Measurements from ENCODE around the gene NUMB. TPM values are rescaled to one million over a fixed set of nuclear protein-coding genes. Genes with fewer than 3 reads are reported as not detected.

NUMB gene
- total and polyA plus RNA-seq, 2 donors (not counting 3 experiments of a cell fraction or from before 2014, with no cell fraction given): 128 to 164 TPM

DNA sequence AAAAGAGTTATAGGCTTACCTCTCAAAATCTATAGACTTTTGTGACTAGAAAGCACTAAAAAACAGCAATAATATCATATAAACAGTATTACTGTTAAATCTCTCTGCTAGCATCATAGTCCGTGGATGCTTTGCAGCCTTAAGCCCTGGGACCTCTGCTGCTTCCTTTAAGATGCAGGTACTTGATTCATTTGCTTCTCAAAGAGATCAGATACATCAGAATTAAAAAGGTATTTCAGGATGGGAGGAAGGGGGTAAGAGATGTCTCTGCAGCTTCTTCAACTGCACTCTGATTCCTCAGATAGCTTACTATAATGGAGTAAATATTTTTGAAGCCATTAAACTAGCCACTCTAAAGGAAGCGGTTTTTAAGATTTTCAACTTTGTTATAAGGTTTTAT is 171.7 kb downstream of the NUMB start:
- POLR2A ChIA-PET: no interaction called here
- no peak overlapping the region for H3K9ac ChIP-seq (replicated peaks; ENCODE audit: extremely low read depth, insufficient read depth, low read length)

More for the DNA sequence above, 171.7 kb downstream of the NUMB start:
- H3K27ac ChIP-seq (ENCODE audit: insufficient read depth, low read depth, low read length): no peak overlapping the region
- dilution Hi-C loops (cut with MboI; ENCODE audit: extremely low pct_ligation_motif_present, low sequenced_read_pairs): loop anchor here (25.0 kb wide), 1 partner anchor 176 kb away; the partner anchor contains the start of gene NUMB
- CTCF ChIA-PET: interaction anchor here (1.6 to 2.6 kb wide), 2 partner anchors 9 to 185 kb away, joined by 9 to 12 read pairs; no protein-coding TSS in a partner anchor
- H3K9me1 ChIP-seq (replicated peaks; ENCODE audit: control insufficient read depth, extremely low read depth, insufficient read depth, low read length): no peaks in the 10 kb centered on the region
- no peaks in the 10 kb centered on the region for H3K9me3 ChIP-seq (replicated peaks; ENCODE audit: control insufficient read depth, insufficient read depth, low read length)
- no peak overlapping the region for H3K4me2 ChIP-seq (ENCODE audit: insufficient read depth, low read length)
- TF ChIP-seq GATA2 (IDR thresholded peaks at IDR 0.05; ENCODE audit: insufficient read depth, insufficient read length, low read depth, low read length): no peak
- no peak for TF ChIP-seq JUN (IDR thresholded peaks at IDR 0.05; ENCODE audit: borderline replicate concordance, insufficient read depth, insufficient read length, low read depth)
- TF ChIP-seq EZH2 (IDR thresholded peaks at IDR 0.05; ENCODE audit: borderline replicate concordance, low read depth, low read length, severe bottlenecking): no peak
- TF ChIP-seq, protein P1, sequence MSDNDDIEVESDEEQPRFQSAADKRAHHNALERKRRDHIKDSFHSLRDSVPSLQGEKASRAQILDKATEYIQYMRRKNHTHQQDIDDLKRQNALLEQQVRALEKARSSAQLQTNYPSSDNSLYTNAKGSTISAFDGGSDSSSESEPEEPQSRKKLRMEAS (IDR thresholded peaks at IDR 0.05; ENCODE audit: insufficient read depth, insufficient read length): no peak
- TF ChIP-seq MYC (IDR thresholded peaks at IDR 0.05; ENCODE audit: low read depth, low read length): no peak
- TF ChIP-seq POLR2A (IDR thresholded peaks at IDR 0.05; ENCODE audit: low read depth, low read length): no peak
- no peak for TF ChIP-seq FOS (IDR thresholded peaks at IDR 0.05; ENCODE audit: borderline replicate concordance, insufficient read depth, low read length)
- TF ChIP-seq, protein P2, sequence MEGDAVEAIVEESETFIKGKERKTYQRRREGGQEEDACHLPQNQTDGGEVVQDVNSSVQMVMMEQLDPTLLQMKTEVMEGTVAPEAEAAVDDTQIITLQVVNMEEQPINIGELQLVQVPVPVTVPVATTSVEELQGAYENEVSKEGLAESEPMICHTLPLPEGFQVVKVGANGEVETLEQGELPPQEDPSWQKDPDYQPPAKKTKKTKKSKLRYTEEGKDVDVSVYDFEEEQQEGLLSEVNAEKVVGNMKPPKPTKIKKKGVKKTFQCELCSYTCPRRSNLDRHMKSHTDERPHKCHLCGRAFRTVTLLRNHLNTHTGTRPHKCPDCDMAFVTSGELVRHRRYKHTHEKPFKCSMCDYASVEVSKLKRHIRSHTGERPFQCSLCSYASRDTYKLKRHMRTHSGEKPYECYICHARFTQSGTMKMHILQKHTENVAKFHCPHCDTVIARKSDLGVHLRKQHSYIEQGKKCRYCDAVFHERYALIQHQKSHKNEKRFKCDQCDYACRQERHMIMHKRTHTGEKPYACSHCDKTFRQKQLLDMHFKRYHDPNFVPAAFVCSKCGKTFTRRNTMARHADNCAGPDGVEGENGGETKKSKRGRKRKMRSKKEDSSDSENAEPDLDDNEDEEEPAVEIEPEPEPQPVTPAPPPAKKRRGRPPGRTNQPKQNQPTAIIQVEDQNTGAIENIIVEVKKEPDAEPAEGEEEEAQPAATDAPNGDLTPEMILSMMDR (IDR thresholded peaks at IDR 0.05; ENCODE audit: extremely low read depth in 1 of 2, insufficient read depth in 1 of 2, low read depth in 1 of 2, low read length in 2 of 2): no peak
- no peak for TF ChIP-seq POLR2AphosphoS5 (IDR thresholded peaks at IDR 0.05; ENCODE audit: insufficient read depth, low read depth, low read length)
- intact Hi-C loops (cut with micrococcal nuclease): no loop called here
- no peaks in the 10 kb centered on the region for H3K79me2 ChIP-seq (ENCODE audit: control insufficient read depth, insufficient read depth, low read length)
- FAIRE-seq (no peak), DNase-seq (ENCODE audit: low read depth, low spot score) (no peak)
- H3K36me3 ChIP-seq (ENCODE audit: control insufficient read depth in 2 of 2, extremely low read depth in 1 of 2, insufficient read depth in 2 of 2, low read length in 2 of 2): peaks cover 9 to 18% of the 10 kb centered on the region in 2 experiments
- no peaks in the 10 kb centered on the region for H3K27me3 ChIP-seq (ENCODE audit: control insufficient read depth in 2 of 2, insufficient read depth in 2 of 2, low read length in 2 of 2)
- no peak overlapping the region for H3K4me3 ChIP-seq (replicated peaks in 1 of 3; ENCODE audit: insufficient read depth in 1 of 3, low read depth in 1 of 3, low read length in 3 of 3)
- H2AFZ ChIP-seq (ENCODE audit: low read depth, low read length): no peak overlapping the region
- no peaks in the 10 kb centered on the region for H3K4me1 ChIP-seq (ENCODE audit: control insufficient read depth, extremely low read depth, insufficient read depth, low read length)
- BruUV-seq (replicated peaks): no TSS peak
- no peaks in the 10 kb centered on the region for H4K20me1 ChIP-seq (replicated peaks; ENCODE audit: control insufficient read depth, extremely low read depth, insufficient read depth, low read length)

Data from endothelial cell of umbilical vein (primary cell).